ENCODE results near the gene TNFAIP6.
"Not testable (repeated sequence)": the region's sequence is repeated elsewhere in the genome, so short reads cannot be mapped to it uniquely, and the experiment has no call there.

Gene TNFAIP6

GRCh38 chr2:151409601-151410484 is 52.5 kb downstream of the TNFAIP6 start, which contains the start of gene RIF1:
Gene RIF1 (plus strand): TSS chr2:151409902. CDS start chr2:151410424, 522 bp downstream.
- peak; percentile 93 for FAIRE-seq
- DNase-seq (ENCODE audit: insufficient read length, low spot score) = peak; percentile 88

GRCh38 chr2:151410485-151410834 is 53.1 kb downstream of the TNFAIP6 start:
- FAIRE-seq = no peak
- DNase-seq (ENCODE audit: insufficient read length, low spot score) = peak; percentile 31

GRCh38 chr2:151417650-151418049 is 60.3 kb downstream of the TNFAIP6 start:
- FAIRE-seq (no peak), DNase-seq (ENCODE audit: insufficient read length, low spot score) (no peak)

GRCh38 chr2:151421681-151422080 is 64.3 kb downstream of the TNFAIP6 start:
- not testable (repeated sequence) for DNase-seq (ENCODE audit: insufficient read length, low spot score); FAIRE-seq

- DNase-seq (ENCODE audit: insufficient read length, low spot score) (no peak), FAIRE-seq (no peak)
Observed at GRCh38 chr2:151422917-151423439, 65.6 kb downstream of the TNFAIP6 start.

DNA sequence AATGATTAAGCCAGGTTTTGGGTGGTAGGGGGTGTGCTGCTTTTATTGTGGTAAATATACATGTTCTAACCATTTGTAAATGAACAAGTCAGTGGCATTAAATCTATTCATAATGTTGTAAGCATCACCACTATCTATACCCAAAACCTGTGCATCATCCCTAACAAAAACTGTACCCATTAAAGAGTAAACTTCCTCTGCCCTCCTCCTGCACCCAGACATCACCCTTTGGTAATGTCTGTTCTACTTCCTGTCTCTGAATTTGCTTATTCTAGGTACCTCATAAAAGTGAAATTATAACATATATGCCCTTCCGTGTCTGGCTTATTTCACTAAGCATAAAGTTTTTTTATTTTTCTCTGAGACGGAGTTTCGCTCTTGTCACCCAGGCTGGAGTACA is 66.4 kb downstream of the TNFAIP6 start:
- DNase-seq (ENCODE audit: insufficient read length, low spot score) (no peak), FAIRE-seq (no peak)
